H9 (cell line): ENCODE measurements around the gene TXNDC11. TPM values are rescaled to one million over a fixed set of nuclear protein-coding genes. Genes with fewer than 3 reads are reported as not detected.
A peak's percentile ranks its signal among the peaks of the same experiment; 100 is the strongest.

Experiments used
- DNase-seq: peaks from one replicate; pipeline ENCODE4 v3.0.0-alpha.2; 2017
- H2AFZ ChIP-seq: one replicate; pipeline ENCODE4 v1.6.1; 2013; ENCODE audit warnings: mild to moderate bottlenecking, low read length, control low read depth, moderate library complexity
- H2AK5ac ChIP-seq: 2 replicates; pipeline ENCODE4 v1.6.1; 2013; ENCODE audit warnings: low read length, control low read depth, mixed read lengths; ENCODE audit not compliant: insufficient read length
- H2BK120ac ChIP-seq: one replicate; pipeline ENCODE4 v1.6.1; 2013; ENCODE audit warnings: low read depth, mild to moderate bottlenecking, low read length, control low read depth, inconsistent platforms; ENCODE audit not compliant: poor library complexity, severe bottlenecking
- H2BK12ac ChIP-seq: 2 replicates; pipeline ENCODE4 v1.6.1; 2013; ENCODE audit warnings: low read length, control low read depth, mixed read lengths, low read depth; ENCODE audit not compliant: insufficient read length
- H2BK15ac ChIP-seq: 2 replicates; pipeline ENCODE4 v1.6.1; 2013; ENCODE audit warnings: low read depth, low read length, control low read depth
- H2BK20ac ChIP-seq: one replicate; pipeline ENCODE4 v1.6.1; 2013; ENCODE audit warnings: low read depth, mild to moderate bottlenecking, low read length, control low read depth, inconsistent platforms; ENCODE audit not compliant: poor library complexity, severe bottlenecking
- H2BK5ac ChIP-seq: 2 replicates; pipeline ENCODE4 v1.6.1; 2013; ENCODE audit warnings: low read length, control low read depth, mixed read lengths; ENCODE audit not compliant: insufficient read length
- H3K14ac ChIP-seq: 2 replicates; pipeline ENCODE4 v1.6.1; 2013; ENCODE audit warnings: low read length, control low read depth; ENCODE audit not compliant: insufficient read depth
- H3K18ac ChIP-seq: 2 replicates; pipeline ENCODE4 v1.6.1; 2013; ENCODE audit warnings: low read depth, mild to moderate bottlenecking, mixed read lengths, low read length, control low read depth; ENCODE audit not compliant: insufficient read length
- H3K23ac ChIP-seq: 2 replicates; pipeline ENCODE4 v1.6.1; 2013; ENCODE audit warnings: low read length, control low read depth, mixed read lengths, low read depth; ENCODE audit not compliant: insufficient read length
- H3K23me2 ChIP-seq: 2 replicates; pipeline ENCODE4 v1.6.1; 2013; ENCODE audit warnings: low read depth, mild to moderate bottlenecking, mixed read lengths, low read length, control low read depth; ENCODE audit not compliant: insufficient read length, poor library complexity, severe bottlenecking
- H3K27ac ChIP-seq: 2 replicates; pipeline ENCODE4 v1.5.1; 2013; ENCODE audit warnings: low read length, control low read depth, mixed read lengths, low read depth; ENCODE audit not compliant: insufficient read length
- H3K27me3 ChIP-seq: 2 replicates; pipeline ENCODE4 v1.6.1; 2013; ENCODE audit warnings: low read length, control low read depth, inconsistent platforms; ENCODE audit not compliant: insufficient read depth
- H3K4ac ChIP-seq: 2 replicates; pipeline ENCODE4 v1.6.1; 2013; ENCODE audit warnings: low read depth, mild to moderate bottlenecking, control low read depth, inconsistent platforms, low read length, moderate library complexity
- H3K4me1 ChIP-seq: 2 replicates; pipeline ENCODE4 v1.6.1; 2013; ENCODE audit warnings: low read length, control low read depth, inconsistent platforms; ENCODE audit not compliant: insufficient read depth
- H3K4me2 ChIP-seq: 2 replicates; pipeline ENCODE4 v1.6.1; 2013; ENCODE audit warnings: low read length, control low read depth, mixed read lengths; ENCODE audit not compliant: insufficient read length, insufficient read depth
- H3K56ac ChIP-seq: 2 replicates; pipeline ENCODE4 v1.6.1; 2013; ENCODE audit warnings: low read depth, mild to moderate bottlenecking, mixed read lengths, low read length, control low read depth; ENCODE audit not compliant: insufficient read length
- H3K79me1 ChIP-seq: 2 replicates; pipeline ENCODE4 v1.6.1; 2013; ENCODE audit warnings: low read depth, mild to moderate bottlenecking, moderate library complexity, low read length, control low read depth, inconsistent platforms; ENCODE audit not compliant: insufficient read depth, poor library complexity, severe bottlenecking
- H3K79me2 ChIP-seq: 2 replicates; pipeline ENCODE4 v1.6.1; 2013; ENCODE audit warnings: low read length, control low read depth, inconsistent platforms; ENCODE audit not compliant: insufficient read depth
- H3K9ac ChIP-seq: 2 replicates; pipeline ENCODE4 v1.6.1; 2013; ENCODE audit warnings: low read length, control low read depth, mixed read lengths; ENCODE audit not compliant: insufficient read length; ENCODE audit errors: extremely low read depth
- H3K9me3 ChIP-seq: one replicate; pipeline ENCODE4 v1.6.1; 2013; ENCODE audit warnings: low read depth, low read length, inconsistent platforms; ENCODE audit not compliant: control insufficient read depth
- H3T11ph ChIP-seq: one replicate; pipeline ENCODE4 v1.6.1; 2013; ENCODE audit warnings: mild to moderate bottlenecking, low read length, control low read depth, inconsistent platforms
- H4K20me1 ChIP-seq: one replicate; pipeline ENCODE4 v1.6.1; 2013; ENCODE audit not compliant: control insufficient read depth, insufficient read length, insufficient read depth
- H4K5ac ChIP-seq: 2 replicates; pipeline ENCODE4 v1.6.1; 2013; ENCODE audit warnings: low read depth, mild to moderate bottlenecking, mixed read lengths, low read length, control low read depth; ENCODE audit not compliant: insufficient read length
- H4K8ac ChIP-seq: replicated peaks from 2 replicates; pipeline ENCODE4 v1.6.1; 2013; ENCODE audit warnings: low read length, control low read depth, mixed read lengths, low read depth; ENCODE audit not compliant: insufficient read length
- H4K91ac ChIP-seq: 2 replicates; pipeline ENCODE4 v1.6.1; 2013; ENCODE audit warnings: low read depth, mild to moderate bottlenecking, moderate library complexity, mixed read lengths, low read length, control low read depth; ENCODE audit not compliant: insufficient read length
- H3K27ac Mint-ChIP-seq, 3 experiments: 2 replicates in 2 of 3; 3 replicates in 1 of 3; pipeline ENCODE4 v1.8.0; 2020 to 2021; ENCODE audit warnings: mixed read lengths in 3 of 3, mild to moderate bottlenecking in 1 of 3, moderate library complexity in 1 of 3
- H3K27me3 Mint-ChIP-seq: 2 replicates; pipeline ENCODE4 v1.8.0; 2021; ENCODE audit warnings: low read depth, mild to moderate bottlenecking, moderate library complexity, mixed read lengths
- H3K36me3 Mint-ChIP-seq, 3 experiments: 2 replicates in 2 of 3; 3 replicates in 1 of 3; pipeline ENCODE4 v1.8.0; 2020 to 2021; ENCODE audit warnings: low read depth in 3 of 3, mixed read lengths in 3 of 3; ENCODE audit not compliant: insufficient read depth in 1 of 3
- H3K4me1 Mint-ChIP-seq, 2 experiments: 2 replicates each; pipeline ENCODE4 v1.8.0; 2020; ENCODE audit warnings: mixed read lengths in 2 of 2
- H3K4me3 Mint-ChIP-seq, 2 experiments: 2 replicates in 1 of 2; 3 replicates in 1 of 2; pipeline ENCODE4 v1.8.0; 2020 to 2021; ENCODE audit warnings: mild to moderate bottlenecking in 2 of 2, mixed read lengths in 2 of 2, moderate library complexity in 1 of 2
- H3K9me3 Mint-ChIP-seq, 2 experiments: 2 replicates in 1 of 2; 3 replicates in 1 of 2; pipeline ENCODE4 v1.8.0; 2020; ENCODE audit warnings: mild to moderate bottlenecking in 2 of 2, mixed read lengths in 2 of 2, moderate library complexity in 1 of 2
- WGBS: extraction: QIAGEN DNeasy Blood & Tissue Kit; methylation state at CpG from one replicate; pipeline ENCODE4 v1.1.7; 2013; ENCODE audit warnings: missing lambda C conversion rate, low lambda C conversion rate, mixed read lengths; ENCODE audit not compliant: insufficient read length; ENCODE audit errors: extremely low coverage; 5-methylcytosine and 5-hydroxymethylcytosine counted together
- total RNA-seq: library from RNA; stranded (reverse); gene quantifications from 2 replicates; pipeline ENCODE4 v1.2.1, GENCODE V29; 2021
- TF ChIP-seq, protein P1 (sequence below): fragments of 200-600 bp; sonication (generic); conservative IDR thresholded peaks from 3 replicates; pipeline ENCODE4 v1.8.0; 2021; ENCODE audit warnings: antibody characterized with exemption, mild to moderate bottlenecking

Gene TXNDC11
- total RNA-seq, 1 experiment from 2014 or later = 12.2 TPM

DNA sequence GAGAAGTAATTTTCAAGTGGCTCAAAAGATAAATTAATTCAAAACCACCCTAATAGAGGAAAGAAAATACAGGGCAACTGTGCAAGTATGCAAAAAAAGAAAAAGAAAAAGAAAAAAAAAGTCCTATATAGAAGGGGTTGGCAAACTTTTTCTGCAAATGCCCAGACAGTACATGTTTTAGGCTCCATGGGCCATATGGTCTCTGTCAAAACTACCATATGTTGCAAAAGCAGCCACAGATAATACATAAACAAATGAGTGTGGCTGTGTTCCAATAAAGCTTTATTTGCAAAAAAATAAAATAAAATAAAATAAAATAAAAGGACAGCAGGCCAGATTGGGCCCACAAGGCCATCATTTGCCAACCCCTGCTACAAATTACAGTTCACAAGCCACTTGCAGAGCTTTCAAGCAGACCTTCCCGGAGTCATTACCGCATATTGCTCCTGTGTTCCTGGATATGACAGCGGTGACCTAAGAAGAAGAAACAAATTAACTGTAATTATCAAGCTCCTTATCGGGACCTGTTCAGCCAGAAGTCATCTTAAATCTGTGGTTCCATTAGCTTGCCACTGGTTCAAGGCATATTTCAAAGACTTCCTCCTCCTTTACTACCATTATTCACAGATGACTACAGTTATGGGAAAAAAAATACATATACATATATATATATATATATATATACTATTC lies 38.5 kb upstream of the TXNDC11 start:
- Histone ChIP-seq H3K79me1 (peaks cover 6% of the 10 kb centered on the region), H2BK120ac (no peak overlapping the region), H3K23me2 (no peaks in the 10 kb centered on the region), H3K9me3 (no peaks in the 10 kb centered on the region), H2AFZ (no peak overlapping the region), H3K56ac (no peak overlapping the region), H2BK15ac (no peak overlapping the region), H2BK5ac (no peak overlapping the region), H3K14ac (no peak overlapping the region), H2BK12ac (no peak overlapping the region), H3K4me1 (peaks cover 5% of the 10 kb centered on the region; the same call in 1 of the 2 replicates), H3K23ac (no peak overlapping the region), H3K9ac (no peak overlapping the region), H3K18ac (no peak overlapping the region), H4K20me1 (no peaks in the 10 kb centered on the region), H4K91ac (no peak overlapping the region), H3K27ac (no peak overlapping the region), H2BK20ac (no peak overlapping the region), H4K8ac (no peak overlapping the region), H3K4me2 (no peak overlapping the region), H3K27me3 (no peaks in the 10 kb centered on the region), H3K4ac (no peak overlapping the region), H3K79me2 (peaks cover 4% of the 10 kb centered on the region; the same call in 1 of the 2 replicates), H4K5ac (no peak overlapping the region), H2AK5ac (no peak overlapping the region), H3T11ph (no peak overlapping the region)
- DNase-seq = no peak
- TF ChIP-seq, protein P1, sequence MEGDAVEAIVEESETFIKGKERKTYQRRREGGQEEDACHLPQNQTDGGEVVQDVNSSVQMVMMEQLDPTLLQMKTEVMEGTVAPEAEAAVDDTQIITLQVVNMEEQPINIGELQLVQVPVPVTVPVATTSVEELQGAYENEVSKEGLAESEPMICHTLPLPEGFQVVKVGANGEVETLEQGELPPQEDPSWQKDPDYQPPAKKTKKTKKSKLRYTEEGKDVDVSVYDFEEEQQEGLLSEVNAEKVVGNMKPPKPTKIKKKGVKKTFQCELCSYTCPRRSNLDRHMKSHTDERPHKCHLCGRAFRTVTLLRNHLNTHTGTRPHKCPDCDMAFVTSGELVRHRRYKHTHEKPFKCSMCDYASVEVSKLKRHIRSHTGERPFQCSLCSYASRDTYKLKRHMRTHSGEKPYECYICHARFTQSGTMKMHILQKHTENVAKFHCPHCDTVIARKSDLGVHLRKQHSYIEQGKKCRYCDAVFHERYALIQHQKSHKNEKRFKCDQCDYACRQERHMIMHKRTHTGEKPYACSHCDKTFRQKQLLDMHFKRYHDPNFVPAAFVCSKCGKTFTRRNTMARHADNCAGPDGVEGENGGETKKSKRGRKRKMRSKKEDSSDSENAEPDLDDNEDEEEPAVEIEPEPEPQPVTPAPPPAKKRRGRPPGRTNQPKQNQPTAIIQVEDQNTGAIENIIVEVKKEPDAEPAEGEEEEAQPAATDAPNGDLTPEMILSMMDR = no peak
- H3K4me1 Mint-ChIP-seq = peaks cover 0 to 11% of the 10 kb centered on the region in 2 experiments; a peak in 2 of 4 replicates
- H3K4me3 Mint-ChIP-seq = no peak overlapping the region
- H3K36me3 Mint-ChIP-seq = peaks cover 4 to 17% (median 17%) of the 10 kb centered on the region in 3 experiments; a peak in 6 of 7 replicates
- H3K27ac Mint-ChIP-seq = peak overlapping the region in 2 of 3 experiments; percentile 15 to 71; a peak in 2 of 7 replicates
- WGBS = no CpG with 5 or more reads among the region's 4 CpGs
- H3K9me3 Mint-ChIP-seq = no peaks in the 10 kb centered on the region
- H3K27me3 Mint-ChIP-seq = no peaks in the 10 kb centered on the region
